NCI-H748 (cell line): ENCODE measurements around the gene TGFB1I1.
"Not testable (repeated sequence)": the region's sequence is repeated elsewhere in the genome, so short reads cannot be mapped to it uniquely, and the experiment has no call there.

Experiments used
- DNase-seq: peaks from one replicate; lab custom pipeline; 2025; ENCODE audit not compliant: unreplicated experiment; lab: John Stamatoyannopoulos, UW

Gene TGFB1I1

GRCh38 chr16:31513126-31513525 is 41.2 kb downstream of the TGFB1I1 start:
- DNase-seq = no peak

GRCh38 chr16:31513884-31514283 is 41.9 kb downstream of the TGFB1I1 start:
- no peak for DNase-seq

GRCh38 chr16:31517800-31518402 is 45.9 kb downstream of the TGFB1I1 start:
- peak; percentile 43 for DNase-seq

GRCh38 chr16:31519759-31520431 is 47.9 kb downstream of the TGFB1I1 start:
- peak; percentile 89 for DNase-seq

- no peak for DNase-seq
Observed at GRCh38 chr16:31521368-31521767, 49.4 kb downstream of the TGFB1I1 start.

GRCh38 chr16:31522071-31522470 is 50.1 kb downstream of the TGFB1I1 start:
- no peak for DNase-seq

GRCh38 chr16:31523768-31524167 is 51.8 kb downstream of the TGFB1I1 start:
- not testable (repeated sequence) for DNase-seq

GRCh38 chr16:31525113-31525512 is 53.2 kb downstream of the TGFB1I1 start:
- no peak for DNase-seq
